Inflammatory macrophage treated with lipopolysaccharide for 1 hour (primary cell): ENCODE results near the gene PLXND1.
"Not testable (repeated sequence)": the region's sequence is repeated elsewhere in the genome, so short reads cannot be mapped to it uniquely, and the experiment has no call there.

Source experiments
- DNase-seq, 2 donors: peaks; one replicate each; pipeline ENCODE4 v3.0.0-alpha.2; 2020 to 2022

Gene PLXND1

GRCh38 chr3:129524081-129524480 is 82.4 kb downstream of the PLXND1 start:
- DNase-seq = no peak

- DNase-seq = no peak
Measured at GRCh38 chr3:129522953-129523352, 83.5 kb downstream of the PLXND1 start.

GRCh38 chr3:129521611-129522010 is 84.9 kb downstream of the PLXND1 start:
- DNase-seq = no peak

GRCh38 chr3:129520960-129521359 is 85.5 kb downstream of the PLXND1 start:
- no peak for DNase-seq

- no peak for DNase-seq
Measured at GRCh38 chr3:129519896-129520715, 86.4 kb downstream of the PLXND1 start.

- DNase-seq = no peak
Measured at GRCh38 chr3:129519449-129519848, 87.0 kb downstream of the PLXND1 start.

GRCh38 chr3:129518581-129518980 is 87.9 kb downstream of the PLXND1 start:
- no peak for DNase-seq

GRCh38 chr3:129518038-129518561 is 88.4 kb downstream of the PLXND1 start:
- DNase-seq = no peak

GRCh38 chr3:129517516-129517915 is 89.0 kb downstream of the PLXND1 start:
- DNase-seq = no peak

- not testable (repeated sequence) for DNase-seq
Measured at GRCh38 chr3:129515821-129516432, 90.5 kb downstream of the PLXND1 start.

- peak in 1 of 2 donors; percentile 57 for DNase-seq
Measured at GRCh38 chr3:129515108-129515820, 91.2 kb downstream of the PLXND1 start.

- DNase-seq = no peak
Measured at GRCh38 chr3:129514563-129514962, 91.9 kb downstream of the PLXND1 start.

GRCh38 chr3:129514110-129514509 is 92.4 kb downstream of the PLXND1 start:
- no peak for DNase-seq

GRCh38 chr3:129513705-129514104 is 92.8 kb downstream of the PLXND1 start:
- no peak for DNase-seq

- DNase-seq = no peak
Measured at GRCh38 chr3:129512595-129512994, 93.9 kb downstream of the PLXND1 start.

- no peak for DNase-seq
Measured at GRCh38 chr3:129507181-129507831, 99.2 kb downstream of the PLXND1 start.

- DNase-seq = no peak
Measured at GRCh38 chr3:129506231-129506742, 100.2 kb downstream of the PLXND1 start.

GRCh38 chr3:129505341-129505740 is 101.1 kb downstream of the PLXND1 start:
- no peak for DNase-seq
